Aorta (tissue), 4 donors: ENCODE measurements around the gene LRP5. TPM values are rescaled to one million over a fixed set of nuclear protein-coding genes. Genes with fewer than 3 reads are reported as not detected.

ENCODE experiments used
- polyA plus RNA-seq, 2 donors: library from polyadenylated mRNA; stranded (reverse); fragments of 200-250 nt; gene quantifications; one replicate each; pipeline ENCODE4 v1.2.3, GENCODE V29; 2013
- total RNA-seq, 2 donors: library from RNA; stranded (reverse); fragmentation: NEBNext Ultra II Directional; extraction: Animal tissue kit (Norgen Biotek cat#: 25700); gene quantifications; one replicate each; pipeline ENCODE4 v1.2.1, GENCODE V29; 2021
- donor health status: healthy with polysubstance abuse.
- donor health status: Bipolar disorder and iron deficiency.
- donor health status: DM: no; HTN: no; CAD: no.
- donor health status: DM: yes; HTN: yes; CAD: no.

LRP5 gene
- total and polyA plus RNA-seq, 4 donors = 23.9 to 103 (median 69.5) TPM

Other genes with a start within 250 kb of the LRP5 start
- 10 to 100 TPM; 15.2 to 19.9 TPM for gene CHKA, start 191.2 kb upstream of the LRP5 start, total RNA-seq
- 1 to 10 TPM; 8.2 to 8.9 TPM for gene CHKA, start 191.2 kb upstream of the LRP5 start, polyA plus RNA-seq
- gene KMT5B, start 99.3 kb upstream of the LRP5 start, total RNA-seq = 10 to 100 TPM; 39.9 to 49.6 TPM
- 10 to 100 TPM; 24.4 to 27.9 TPM for gene KMT5B, start 99.3 kb upstream of the LRP5 start, polyA plus RNA-seq
- 10 to 100 TPM; 48.9 to 65.5 TPM for gene C11orf24, start 40.6 kb upstream of the LRP5 start, total RNA-seq
- 10 to 100 TPM; 37.7 to 39.1 TPM for gene C11orf24, start 40.6 kb upstream of the LRP5 start, polyA plus RNA-seq
- gene PPP6R3, start 148.2 kb downstream of the LRP5 start, total RNA-seq = 100 to 1,000 TPM in 1 of 2 donors, 10 to 100 TPM in 1; 96.1 to 109 TPM
- gene PPP6R3, start 148.2 kb downstream of the LRP5 start, polyA plus RNA-seq = 10 to 100 TPM; 18.8 to 34.7 TPM